Measurements from ENCODE around the gene TBC1D1.

The TBC1D1 gene

DNA sequence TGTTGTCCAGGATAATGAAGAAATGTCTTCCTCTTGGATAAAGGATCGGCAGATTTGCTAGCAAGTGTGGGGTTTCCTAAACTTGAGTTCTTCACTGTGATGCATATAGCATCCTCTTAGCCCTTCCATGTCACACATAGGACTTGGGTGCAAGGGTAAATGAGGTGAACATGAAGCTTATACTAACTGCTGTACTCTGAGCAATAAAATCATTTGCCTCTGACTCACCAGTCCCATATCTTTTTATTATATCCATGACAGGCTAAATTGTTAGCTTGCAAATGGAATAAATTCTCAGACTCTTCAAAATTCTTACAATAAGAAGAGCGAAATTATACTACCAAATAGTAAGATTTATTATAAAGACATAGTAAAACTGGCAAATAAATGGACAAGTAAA is 14.7 kb upstream of the TBC1D1 start:
- TF ChIP-seq, protein P1, sequence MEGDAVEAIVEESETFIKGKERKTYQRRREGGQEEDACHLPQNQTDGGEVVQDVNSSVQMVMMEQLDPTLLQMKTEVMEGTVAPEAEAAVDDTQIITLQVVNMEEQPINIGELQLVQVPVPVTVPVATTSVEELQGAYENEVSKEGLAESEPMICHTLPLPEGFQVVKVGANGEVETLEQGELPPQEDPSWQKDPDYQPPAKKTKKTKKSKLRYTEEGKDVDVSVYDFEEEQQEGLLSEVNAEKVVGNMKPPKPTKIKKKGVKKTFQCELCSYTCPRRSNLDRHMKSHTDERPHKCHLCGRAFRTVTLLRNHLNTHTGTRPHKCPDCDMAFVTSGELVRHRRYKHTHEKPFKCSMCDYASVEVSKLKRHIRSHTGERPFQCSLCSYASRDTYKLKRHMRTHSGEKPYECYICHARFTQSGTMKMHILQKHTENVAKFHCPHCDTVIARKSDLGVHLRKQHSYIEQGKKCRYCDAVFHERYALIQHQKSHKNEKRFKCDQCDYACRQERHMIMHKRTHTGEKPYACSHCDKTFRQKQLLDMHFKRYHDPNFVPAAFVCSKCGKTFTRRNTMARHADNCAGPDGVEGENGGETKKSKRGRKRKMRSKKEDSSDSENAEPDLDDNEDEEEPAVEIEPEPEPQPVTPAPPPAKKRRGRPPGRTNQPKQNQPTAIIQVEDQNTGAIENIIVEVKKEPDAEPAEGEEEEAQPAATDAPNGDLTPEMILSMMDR (IDR thresholded peaks at IDR 0.05) = no peak
- Histone ChIP-seq H3K27me3 (ENCODE audit: control insufficient read depth, insufficient read depth, low read length) (no peaks in the 10 kb centered on the region), H3K36me3 (ENCODE audit: control insufficient read depth, insufficient read depth, low read length) (no peaks in the 10 kb centered on the region), H3K4me1 (no peaks in the 10 kb centered on the region), H3K79me2 (no peaks in the 10 kb centered on the region), H3K4me2 (ENCODE audit: low read length) (no peak overlapping the region), H2AFZ (no peak overlapping the region), H3K9me3 (ENCODE audit: control insufficient read depth, low read length) (no peaks in the 10 kb centered on the region), H3K4me3 (ENCODE audit: low read depth, low read length) (no peak overlapping the region), H3K27ac (no peak overlapping the region), H3K9ac (no peak overlapping the region)

DNA sequence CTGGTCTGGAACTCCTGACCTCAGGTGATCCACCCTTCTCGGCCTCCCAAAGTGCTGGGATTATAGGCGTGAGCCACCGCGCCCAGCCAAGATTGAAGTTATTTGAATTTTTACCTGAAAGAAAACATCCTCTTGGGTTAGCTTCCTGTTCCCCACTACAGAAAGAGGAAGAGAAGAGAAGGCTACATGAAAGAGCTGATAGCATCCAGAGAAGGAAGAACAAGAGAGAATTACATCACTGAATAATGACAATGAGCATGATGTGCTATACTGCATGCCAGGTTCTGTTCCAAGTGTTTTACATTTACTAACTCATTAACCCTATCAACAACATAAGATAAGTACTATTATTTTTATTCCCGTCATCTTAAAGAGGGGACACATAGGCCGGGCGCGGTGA is 11.5 kb upstream of the TBC1D1 start:
- H3K36me3 ChIP-seq (ENCODE audit: control insufficient read depth, insufficient read depth, low read length) = no peaks in the 10 kb centered on the region
- H3K9me3 ChIP-seq (ENCODE audit: control insufficient read depth, low read length) = no peaks in the 10 kb centered on the region
- no peak overlapping the region for H3K4me3 ChIP-seq (ENCODE audit: low read depth, low read length)
- TF ChIP-seq, protein P1 (IDR thresholded peaks at IDR 0.05) = no peak
- H3K27me3 ChIP-seq (ENCODE audit: control insufficient read depth, insufficient read depth, low read length) = no peaks in the 10 kb centered on the region
- no peak overlapping the region for H2AFZ ChIP-seq
- H3K79me2 ChIP-seq = no peaks in the 10 kb centered on the region
- H3K27ac ChIP-seq = no peak overlapping the region
- H3K4me2 ChIP-seq (ENCODE audit: low read length) = no peak overlapping the region
- H3K9ac ChIP-seq = no peak overlapping the region
- no peaks in the 10 kb centered on the region for H3K4me1 ChIP-seq

DNA sequence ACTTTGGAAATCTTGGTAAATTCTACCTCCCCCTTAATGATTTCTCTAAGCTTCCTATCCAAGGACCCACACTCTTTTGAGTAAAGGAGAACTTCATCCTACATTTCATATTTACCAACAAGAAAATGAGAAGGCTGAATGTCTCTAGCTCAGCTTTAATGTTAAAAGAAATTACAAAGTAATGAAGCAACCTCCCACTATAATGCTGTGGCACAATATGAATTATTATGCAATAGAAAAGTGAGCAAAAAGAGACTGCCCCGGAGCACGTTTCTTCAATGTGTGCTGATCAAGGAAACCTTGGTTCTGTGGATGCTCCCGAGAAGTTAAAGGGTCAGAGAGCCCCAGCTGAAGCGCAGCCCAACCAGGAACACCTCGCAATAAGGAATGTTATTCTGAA is 9.1 kb upstream of the TBC1D1 start:
- Histone ChIP-seq H3K4me1 (no peaks in the 10 kb centered on the region), H3K4me2 (ENCODE audit: low read length) (no peak overlapping the region), H3K4me3 (ENCODE audit: low read depth, low read length) (no peak overlapping the region), H3K9ac (no peak overlapping the region), H3K36me3 (ENCODE audit: control insufficient read depth, insufficient read depth, low read length) (no peaks in the 10 kb centered on the region), H3K27ac (no peak overlapping the region), H3K79me2 (no peaks in the 10 kb centered on the region), H2AFZ (no peak overlapping the region), H3K27me3 (ENCODE audit: control insufficient read depth, insufficient read depth, low read length) (no peaks in the 10 kb centered on the region), H3K9me3 (ENCODE audit: control insufficient read depth, low read length) (no peaks in the 10 kb centered on the region)
- TF ChIP-seq, protein P1 (IDR thresholded peaks at IDR 0.05) = no peak

DNA sequence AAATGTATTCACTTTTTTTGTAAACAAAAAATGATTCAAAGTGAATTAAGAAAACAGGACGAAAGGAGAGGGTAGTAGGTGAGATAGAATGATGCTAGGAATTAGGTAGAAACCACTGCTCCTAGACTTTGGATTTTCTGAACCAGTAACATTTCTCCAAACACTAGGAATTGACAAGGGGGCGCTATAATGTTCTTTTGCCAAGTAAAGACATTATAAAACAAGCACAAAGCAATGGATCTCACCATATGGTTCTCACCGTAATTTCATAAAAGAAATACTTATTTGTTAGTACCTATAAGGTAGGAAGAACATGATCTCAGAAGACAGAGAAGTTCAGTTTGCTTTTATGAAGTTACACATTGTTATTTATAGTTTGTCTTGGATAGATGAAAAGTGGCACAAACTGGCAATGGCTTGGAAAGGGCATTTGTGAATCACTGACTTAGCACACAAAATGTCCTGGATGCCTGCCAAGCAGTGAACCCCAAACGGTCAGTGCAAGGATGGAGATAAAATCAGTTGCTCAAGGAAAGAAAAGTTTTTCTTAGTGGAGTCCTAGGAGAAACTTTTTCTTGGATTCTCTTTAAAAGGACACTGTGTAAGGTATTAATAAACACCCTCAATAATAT is 8.1 kb upstream of the TBC1D1 start:
- Histone ChIP-seq H3K9ac (no peak overlapping the region), H3K79me2 (no peaks in the 10 kb centered on the region), H3K4me3 (ENCODE audit: low read depth, low read length) (no peak overlapping the region), H3K36me3 (ENCODE audit: control insufficient read depth, insufficient read depth, low read length) (no peaks in the 10 kb centered on the region), H3K4me2 (ENCODE audit: low read length) (peak overlapping the region; percentile 41), H3K27ac (no peak overlapping the region), H3K4me1 (no peaks in the 10 kb centered on the region), H3K27me3 (ENCODE audit: control insufficient read depth, insufficient read depth, low read length) (no peaks in the 10 kb centered on the region), H3K9me3 (ENCODE audit: control insufficient read depth, low read length) (no peaks in the 10 kb centered on the region), H2AFZ (no peak overlapping the region)
- TF ChIP-seq, protein P1 (IDR thresholded peaks at IDR 0.05) = no peak

- H3K27me3 ChIP-seq (ENCODE audit: control insufficient read depth, insufficient read depth, low read length) = no peaks in the 10 kb centered on the region
- H3K4me2 ChIP-seq (ENCODE audit: low read length) = no peak overlapping the region
- H2AFZ ChIP-seq = no peak overlapping the region
- H3K4me1 ChIP-seq = no peaks in the 10 kb centered on the region
- H3K27ac ChIP-seq = no peak overlapping the region
- no peaks in the 10 kb centered on the region for H3K79me2 ChIP-seq
- H3K36me3 ChIP-seq (ENCODE audit: control insufficient read depth, insufficient read depth, low read length) = no peaks in the 10 kb centered on the region
- no peak overlapping the region for H3K9ac ChIP-seq
- no peaks in the 10 kb centered on the region for H3K9me3 ChIP-seq (ENCODE audit: control insufficient read depth, low read length)
- TF ChIP-seq, protein P1 (IDR thresholded peaks at IDR 0.05) = no peak
- H3K4me3 ChIP-seq (ENCODE audit: low read depth, low read length) = no peak overlapping the region
Observed at GRCh38 chr4:37884855-37885487, 5.9 kb upstream of the TBC1D1 start.

Data from parathyroid adenoma (tissue), 2 donors.